HepG2 (cell line): ENCODE measurements around the gene FUOM. TPM values are rescaled to one million over a fixed set of nuclear protein-coding genes. Genes with fewer than 3 reads are reported as not detected.

Experiments
- AGO2 ChIP-seq: fragments of 200-400 bp; formaldehyde crosslinking; optimal IDR thresholded peaks from 2 replicates; pipeline ENCODE3; 2017; ENCODE audit warnings: mild to moderate bottlenecking, low read depth, low read length, moderate library complexity
- FOXP1 ChIP-seq, 2 experiments: fragments of 450-650 bp in 1 of 2; IDR thresholded peaks; 2 replicates each; pipeline ENCODE4 v1.6.1; 2017 to 2018; ENCODE audit warnings: antibody characterized with exemption in 1 of 2
- GABPB1 ChIP-seq: IDR thresholded peaks from 2 replicates; pipeline ENCODE4 v1.6.1; 2016; ENCODE audit warnings: mild to moderate bottlenecking, missing genetic modification reagents, moderate library complexity, missing compliant biosample characterization
- GTF3A ChIP-seq: sonication (generic); formaldehyde crosslinking; conservative IDR thresholded peaks from 2 replicates; pipeline ENCODE4 v1.4.0; 2020; ENCODE audit warnings: mild to moderate bottlenecking, missing genetic modification reagents
- KDM6A ChIP-seq: IDR thresholded peaks from 2 replicates; pipeline ENCODE4 v1.6.1; 2016; ENCODE audit warnings: low read depth
- NFE2L2 ChIP-seq: fragments of 150-350 bp; IDR thresholded peaks from 2 replicates; pipeline ENCODE4 v1.6.1; 2014; ENCODE audit warnings: low read length
- POGZ ChIP-seq: sonication (generic); formaldehyde crosslinking; IDR thresholded peaks from 2 replicates; pipeline ENCODE4 v1.4.0; 2020; ENCODE audit warnings: mild to moderate bottlenecking, missing genetic modification reagents
- RBM22 ChIP-seq: fragments of 200-400 bp; formaldehyde crosslinking; optimal IDR thresholded peaks from 2 replicates; pipeline ENCODE3; 2017; ENCODE audit warnings: mild to moderate bottlenecking, low read length, moderate library complexity
- RCOR2 ChIP-seq: IDR thresholded peaks from 2 replicates; pipeline ENCODE4 v1.6.1; 2016; ENCODE audit warnings: missing biosample characterization, missing genetic modification reagents
- SUZ12 ChIP-seq: fragments of 150-350 bp; IDR thresholded peaks from 2 replicates; pipeline ENCODE4 v1.6.1; 2014; ENCODE audit warnings: low read depth, low read length
- ZNF547 ChIP-seq: sonication (generic); formaldehyde crosslinking; IDR thresholded peaks from 2 replicates; pipeline ENCODE4 v1.5.1; 2020; ENCODE audit warnings: mild to moderate bottlenecking, missing genetic modification reagents
- polyA plus RNA-seq, 8 experiments: library from polyadenylated mRNA; depleted of rRNA in 3 of 8; stranded (reverse) in 7 of 8; unstranded in 1 of 8; fragments of >200 nt; fragmentation: Illumina TruSeq in 4 of 8; extraction: Trizol in 4 of 8; gene quantifications; 2 replicates each; pipeline versions ENCODE4 v1.2.1 to v1.2.3, GENCODE V29; 2011 to 2016; ENCODE audit warnings: low read depth in 4 of 8, missing spikeins in 1 of 8, mixed read lengths in 1 of 8; ENCODE audit not compliant: insufficient read depth in 1 of 8
- total RNA-seq, 5 experiments: library from RNA; depleted of rRNA; stranded (reverse); fragments of >200 nt; fragmentation: Illumina TruSeq; extraction: Trizol; gene quantifications; 2 replicates each; pipeline ENCODE4 v1.2.3, GENCODE V29; 2016; ENCODE audit warnings: low read depth in 1 of 5
- TF ChIP-seq, protein P1 (sequence below): sonication (generic); formaldehyde crosslinking; IDR thresholded peaks from 2 replicates; pipeline ENCODE4 v1.8.1; 2023; ENCODE audit warnings: mild to moderate bottlenecking, missing genetic modification reagents
- TF ChIP-seq, protein P2 (sequence below): sonication (generic); formaldehyde crosslinking; conservative IDR thresholded peaks from 2 replicates; pipeline ENCODE4 v1.4.0; 2020; ENCODE audit warnings: missing genetic modification reagents
- TF ChIP-seq, protein P3 (sequence below): IDR thresholded peaks from 2 replicates; pipeline ENCODE4 v1.6.1; 2018; ENCODE audit warnings: missing genetic modification reagents
- TF ChIP-seq, protein P4 (sequence below): sonication (generic); formaldehyde crosslinking; IDR thresholded peaks from 2 replicates; pipeline ENCODE4 v1.4.0; 2020; ENCODE audit warnings: missing genetic modification reagents, borderline replicate concordance
- TF ChIP-seq, protein P5 (sequence below): IDR thresholded peaks from 2 replicates; pipeline ENCODE4 v1.6.1; 2016; ENCODE audit warnings: mild to moderate bottlenecking
- TF ChIP-seq, protein P6 (sequence below): IDR thresholded peaks from 2 replicates; pipeline ENCODE4 v1.6.1; 2016; ENCODE audit warnings: control low read depth

FUOM gene
- total and polyA plus RNA-seq, 2 of the 13 experiments (the other 11 are each of a cell fraction or from before 2014, with no cell fraction given), result 27.5 to 60.4 TPM

DNA sequence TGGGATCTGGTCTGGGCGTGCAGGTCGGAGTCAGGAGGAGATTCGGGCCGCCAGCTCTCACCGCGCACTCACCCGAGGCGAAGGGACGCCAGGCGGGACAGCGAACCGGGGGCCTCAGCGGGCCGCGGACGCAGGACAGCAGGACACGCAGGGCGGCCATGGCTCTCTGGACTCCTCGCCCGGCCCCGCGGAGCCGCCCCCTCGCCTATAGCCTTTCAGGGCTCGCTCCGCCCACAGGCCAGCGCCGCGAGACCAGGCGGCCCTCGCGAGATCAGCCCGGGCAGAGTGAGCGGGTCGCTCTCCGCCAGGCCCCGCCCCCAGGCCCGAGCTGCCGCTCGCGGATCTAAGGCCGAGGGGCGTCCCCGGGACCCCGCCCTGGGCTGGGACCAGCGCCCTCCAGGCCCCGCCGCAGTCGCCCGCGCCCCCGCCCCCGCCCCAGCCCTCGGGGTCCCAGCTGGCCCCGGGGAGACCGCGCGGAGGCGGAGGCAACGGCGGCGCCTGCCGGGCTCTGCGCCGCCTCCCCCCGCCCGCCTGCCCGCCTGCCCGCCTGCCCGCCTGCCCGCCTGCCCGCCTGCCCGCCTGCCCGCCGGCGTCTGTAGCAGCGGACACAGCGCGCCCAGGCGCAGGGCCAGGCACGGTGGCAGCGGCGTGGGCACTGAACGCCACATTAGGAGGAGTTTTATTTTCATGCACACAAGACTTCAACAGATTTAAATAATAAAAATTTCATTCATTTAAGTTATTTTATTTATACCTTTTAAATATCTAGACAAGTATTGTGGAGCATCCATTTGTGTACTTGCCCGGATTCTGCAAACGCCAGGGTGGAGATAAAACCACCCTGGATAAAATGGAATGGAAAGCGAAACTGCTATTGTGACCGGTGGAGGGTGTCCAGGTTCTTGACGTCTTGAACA, 15.6 kb upstream of the FUOM start, which contains the start of gene ECHS1 (continued):
- no peak for TF ChIP-seq POGZ (CRISPR knock-in tag)
- no peak for TF ChIP-seq SUZ12
- TF ChIP-seq, protein P1, sequence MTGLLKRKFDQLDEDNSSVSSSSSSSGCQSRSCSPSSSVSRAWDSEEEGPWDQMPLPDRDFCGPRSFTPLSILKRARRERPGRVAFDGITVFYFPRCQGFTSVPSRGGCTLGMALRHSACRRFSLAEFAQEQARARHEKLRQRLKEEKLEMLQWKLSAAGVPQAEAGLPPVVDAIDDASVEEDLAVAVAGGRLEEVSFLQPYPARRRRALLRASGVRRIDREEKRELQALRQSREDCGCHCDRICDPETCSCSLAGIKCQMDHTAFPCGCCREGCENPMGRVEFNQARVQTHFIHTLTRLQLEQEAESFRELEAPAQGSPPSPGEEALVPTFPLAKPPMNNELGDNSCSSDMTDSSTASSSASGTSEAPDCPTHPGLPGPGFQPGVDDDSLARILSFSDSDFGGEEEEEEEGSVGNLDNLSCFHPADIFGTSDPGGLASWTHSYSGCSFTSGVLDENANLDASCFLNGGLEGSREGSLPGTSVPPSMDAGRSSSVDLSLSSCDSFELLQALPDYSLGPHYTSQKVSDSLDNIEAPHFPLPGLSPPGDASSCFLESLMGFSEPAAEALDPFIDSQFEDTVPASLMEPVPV (CRISPR knock-in tag), result peak; percentile 81; the same call in 1 of the 2 replicates
- TF ChIP-seq ZNF547 (CRISPR knock-in tag), result no peak; the same call in 1 of the 2 replicates
- peak; percentile 73 for TF ChIP-seq GABPB1 (CRISPR knock-in tag)
- no peak for TF ChIP-seq GTF3A (CRISPR knock-in tag)
- TF ChIP-seq KDM6A (CRISPR knock-in tag), result no peak
- TF ChIP-seq, protein P2, sequence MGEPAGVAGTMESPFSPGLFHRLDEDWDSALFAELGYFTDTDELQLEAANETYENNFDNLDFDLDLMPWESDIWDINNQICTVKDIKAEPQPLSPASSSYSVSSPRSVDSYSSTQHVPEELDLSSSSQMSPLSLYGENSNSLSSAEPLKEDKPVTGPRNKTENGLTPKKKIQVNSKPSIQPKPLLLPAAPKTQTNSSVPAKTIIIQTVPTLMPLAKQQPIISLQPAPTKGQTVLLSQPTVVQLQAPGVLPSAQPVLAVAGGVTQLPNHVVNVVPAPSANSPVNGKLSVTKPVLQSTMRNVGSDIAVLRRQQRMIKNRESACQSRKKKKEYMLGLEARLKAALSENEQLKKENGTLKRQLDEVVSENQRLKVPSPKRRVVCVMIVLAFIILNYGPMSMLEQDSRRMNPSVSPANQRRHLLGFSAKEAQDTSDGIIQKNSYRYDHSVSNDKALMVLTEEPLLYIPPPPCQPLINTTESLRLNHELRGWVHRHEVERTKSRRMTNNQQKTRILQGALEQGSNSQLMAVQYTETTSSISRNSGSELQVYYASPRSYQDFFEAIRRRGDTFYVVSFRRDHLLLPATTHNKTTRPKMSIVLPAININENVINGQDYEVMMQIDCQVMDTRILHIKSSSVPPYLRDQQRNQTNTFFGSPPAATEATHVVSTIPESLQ (CRISPR knock-in tag), result no peak
- TF ChIP-seq, protein P3, sequence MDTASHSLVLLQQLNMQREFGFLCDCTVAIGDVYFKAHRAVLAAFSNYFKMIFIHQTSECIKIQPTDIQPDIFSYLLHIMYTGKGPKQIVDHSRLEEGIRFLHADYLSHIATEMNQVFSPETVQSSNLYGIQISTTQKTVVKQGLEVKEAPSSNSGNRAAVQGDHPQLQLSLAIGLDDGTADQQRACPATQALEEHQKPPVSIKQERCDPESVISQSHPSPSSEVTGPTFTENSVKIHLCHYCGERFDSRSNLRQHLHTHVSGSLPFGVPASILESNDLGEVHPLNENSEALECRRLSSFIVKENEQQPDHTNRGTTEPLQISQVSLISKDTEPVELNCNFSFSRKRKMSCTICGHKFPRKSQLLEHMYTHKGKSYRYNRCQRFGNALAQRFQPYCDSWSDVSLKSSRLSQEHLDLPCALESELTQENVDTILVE (CRISPR knock-in tag), result no peak
- TF ChIP-seq FOXP1 (IDR thresholded peaks at IDR 0.05), result no peak
- no peak for TF ChIP-seq FOXP1 (CRISPR knock-in tag; IDR thresholded peaks at IDR 0.05)
- TF ChIP-seq, protein P4, sequence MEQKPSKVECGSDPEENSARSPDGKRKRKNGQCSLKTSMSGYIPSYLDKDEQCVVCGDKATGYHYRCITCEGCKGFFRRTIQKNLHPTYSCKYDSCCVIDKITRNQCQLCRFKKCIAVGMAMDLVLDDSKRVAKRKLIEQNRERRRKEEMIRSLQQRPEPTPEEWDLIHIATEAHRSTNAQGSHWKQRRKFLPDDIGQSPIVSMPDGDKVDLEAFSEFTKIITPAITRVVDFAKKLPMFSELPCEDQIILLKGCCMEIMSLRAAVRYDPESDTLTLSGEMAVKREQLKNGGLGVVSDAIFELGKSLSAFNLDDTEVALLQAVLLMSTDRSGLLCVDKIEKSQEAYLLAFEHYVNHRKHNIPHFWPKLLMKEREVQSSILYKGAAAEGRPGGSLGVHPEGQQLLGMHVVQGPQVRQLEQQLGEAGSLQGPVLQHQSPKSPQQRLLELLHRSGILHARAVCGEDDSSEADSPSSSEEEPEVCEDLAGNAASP (CRISPR knock-in tag), result no peak
- no peak for TF ChIP-seq AGO2
- TF ChIP-seq RCOR2 (CRISPR knock-in tag), result no peak
- TF ChIP-seq, protein P5, sequence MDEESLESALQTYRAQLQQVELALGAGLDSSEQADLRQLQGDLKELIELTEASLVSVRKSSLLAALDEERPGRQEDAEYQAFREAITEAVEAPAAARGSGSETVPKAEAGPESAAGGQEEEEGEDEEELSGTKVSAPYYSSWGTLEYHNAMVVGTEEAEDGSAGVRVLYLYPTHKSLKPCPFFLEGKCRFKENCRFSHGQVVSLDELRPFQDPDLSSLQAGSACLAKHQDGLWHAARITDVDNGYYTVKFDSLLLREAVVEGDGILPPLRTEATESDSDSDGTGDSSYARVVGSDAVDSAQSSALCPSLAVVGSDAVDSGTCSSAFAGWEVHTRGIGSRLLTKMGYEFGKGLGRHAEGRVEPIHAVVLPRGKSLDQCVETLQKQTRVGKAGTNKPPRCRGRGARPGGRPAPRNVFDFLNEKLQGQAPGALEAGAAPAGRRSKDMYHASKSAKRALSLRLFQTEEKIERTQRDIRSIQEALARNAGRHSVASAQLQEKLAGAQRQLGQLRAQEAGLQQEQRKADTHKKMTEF (CRISPR knock-in tag), result no peak
- TF ChIP-seq, protein P6, sequence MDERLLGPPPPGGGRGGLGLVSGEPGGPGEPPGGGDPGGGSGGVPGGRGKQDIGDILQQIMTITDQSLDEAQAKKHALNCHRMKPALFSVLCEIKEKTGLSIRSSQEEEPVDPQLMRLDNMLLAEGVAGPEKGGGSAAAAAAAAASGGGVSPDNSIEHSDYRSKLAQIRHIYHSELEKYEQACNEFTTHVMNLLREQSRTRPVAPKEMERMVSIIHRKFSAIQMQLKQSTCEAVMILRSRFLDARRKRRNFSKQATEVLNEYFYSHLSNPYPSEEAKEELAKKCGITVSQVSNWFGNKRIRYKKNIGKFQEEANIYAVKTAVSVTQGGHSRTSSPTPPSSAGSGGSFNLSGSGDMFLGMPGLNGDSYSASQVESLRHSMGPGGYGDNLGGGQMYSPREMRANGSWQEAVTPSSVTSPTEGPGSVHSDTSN (CRISPR knock-in tag), result no peak
- no peak for TF ChIP-seq NFE2L2
- TF ChIP-seq RBM22, result no peak
